Subcutaneous abdominal adipose tissue (tissue), 5 donors: ENCODE measurements around the gene ACOT9.
A peak's percentile ranks its signal among the peaks of the same experiment; 100 is the strongest.
"Not testable (repeated sequence)": the region's sequence is repeated elsewhere in the genome, so short reads cannot be mapped to it uniquely, and the experiment has no call there.

Experiments
- H3K27ac ChIP-seq: one replicate; pipeline ENCODE4 v1.7.0; 2013; ENCODE audit warnings: low read depth, mild to moderate bottlenecking, inconsistent platforms, low read length, moderate library complexity
- H3K27me3 ChIP-seq, 5 donors: one replicate each; pipeline ENCODE4 v1.7.0; 2013; ENCODE audit warnings: low read length in 5 of 5, inconsistent platforms in 1 of 5; ENCODE audit not compliant: control insufficient read depth in 5 of 5, insufficient read depth in 4 of 5
- H3K36me3 ChIP-seq, 5 donors: one replicate each; pipeline ENCODE4 v1.7.0; 2013; ENCODE audit warnings: low read length in 5 of 5; ENCODE audit not compliant: control insufficient read depth in 5 of 5, insufficient read depth in 5 of 5
- H3K4me1 ChIP-seq, 5 donors: one replicate each; pipeline ENCODE4 v1.7.0; 2013; ENCODE audit warnings: low read length in 5 of 5, mild to moderate bottlenecking in 3 of 5, moderate library complexity in 1 of 5; ENCODE audit not compliant: control insufficient read depth in 5 of 5, insufficient read depth in 5 of 5
- H3K4me3 ChIP-seq, 5 donors: one replicate each; pipeline ENCODE4 v1.7.0; 2013; ENCODE audit warnings: low read length in 5 of 5, low read depth in 1 of 5
- H3K9ac ChIP-seq, 5 donors: one replicate each; pipeline ENCODE4 v1.7.0; 2013; ENCODE audit warnings: low read length in 5 of 5, mild to moderate bottlenecking in 4 of 5, moderate library complexity in 3 of 5
- H3K9me3 ChIP-seq, 5 donors: one replicate each; pipeline ENCODE4 v1.7.0; 2013; ENCODE audit warnings: low read length in 5 of 5; ENCODE audit not compliant: control insufficient read depth in 5 of 5
- donor health status: healthy.
- donor health status: healthy.
- donor health status: healthy.
- donor health status: healthy.
- donor health status: healthy.

Gene ACOT9

DNA sequence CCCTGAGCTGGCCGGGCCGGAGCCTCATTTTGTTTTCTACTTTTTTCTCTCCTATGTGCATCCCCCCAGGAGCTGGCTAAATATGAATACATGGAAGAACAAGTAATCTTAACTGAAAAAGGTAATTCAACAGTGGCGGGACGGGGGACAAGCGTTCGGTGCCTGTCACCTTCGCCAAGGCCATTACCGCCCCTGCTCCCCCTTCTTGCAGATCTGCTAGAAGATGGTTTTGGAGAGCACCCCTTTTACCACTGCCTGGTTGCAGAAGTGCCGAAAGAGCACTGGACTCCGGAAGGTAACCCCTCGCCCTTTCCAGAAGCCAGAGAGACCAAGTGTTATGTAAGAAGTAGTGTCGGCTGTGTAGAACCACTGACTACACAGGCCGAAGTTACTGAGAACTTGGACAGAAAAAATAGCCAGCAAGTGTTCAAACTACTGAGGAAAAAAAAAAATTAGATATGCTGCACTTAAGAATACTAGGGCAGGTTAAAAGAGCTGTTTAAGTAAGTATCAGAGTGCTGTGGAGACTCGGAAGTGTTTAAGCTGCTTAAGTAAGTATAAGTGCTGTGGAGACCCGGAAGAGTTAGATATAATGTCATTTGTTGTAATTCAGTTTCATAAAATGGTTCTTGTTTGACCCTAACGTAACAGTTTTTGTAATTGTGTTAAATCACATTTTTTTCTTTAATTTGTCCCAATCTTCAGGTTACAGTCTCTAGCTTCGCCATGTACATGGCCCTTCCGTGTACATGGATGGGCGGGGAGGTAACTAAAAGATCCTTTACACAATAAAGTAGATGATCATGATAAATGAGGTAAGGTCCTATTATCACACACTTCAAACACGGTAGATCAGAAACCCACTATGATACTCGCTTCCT, 40.8 kb upstream of the ACOT9 start:
- Histone ChIP-seq H3K9ac (peak overlapping the region; percentile 68 to 93 (median 83)), H3K4me3 (peak overlapping the region; percentile 87 to 96 (median 88)), H3K4me1 (peaks cover 7 to 16% (median 11%) of the 10 kb centered on the region in 5 donors), H3K9me3 (no peaks in the 10 kb centered on the region), H3K36me3 (peaks cover 0 to 14% (median 7%) of the 10 kb centered on the region in 5 donors), H3K27me3 (peaks cover 0 to 11% (median 0%) of the 10 kb centered on the region in 5 donors), H3K27ac (peak overlapping the region; percentile 92)

DNA sequence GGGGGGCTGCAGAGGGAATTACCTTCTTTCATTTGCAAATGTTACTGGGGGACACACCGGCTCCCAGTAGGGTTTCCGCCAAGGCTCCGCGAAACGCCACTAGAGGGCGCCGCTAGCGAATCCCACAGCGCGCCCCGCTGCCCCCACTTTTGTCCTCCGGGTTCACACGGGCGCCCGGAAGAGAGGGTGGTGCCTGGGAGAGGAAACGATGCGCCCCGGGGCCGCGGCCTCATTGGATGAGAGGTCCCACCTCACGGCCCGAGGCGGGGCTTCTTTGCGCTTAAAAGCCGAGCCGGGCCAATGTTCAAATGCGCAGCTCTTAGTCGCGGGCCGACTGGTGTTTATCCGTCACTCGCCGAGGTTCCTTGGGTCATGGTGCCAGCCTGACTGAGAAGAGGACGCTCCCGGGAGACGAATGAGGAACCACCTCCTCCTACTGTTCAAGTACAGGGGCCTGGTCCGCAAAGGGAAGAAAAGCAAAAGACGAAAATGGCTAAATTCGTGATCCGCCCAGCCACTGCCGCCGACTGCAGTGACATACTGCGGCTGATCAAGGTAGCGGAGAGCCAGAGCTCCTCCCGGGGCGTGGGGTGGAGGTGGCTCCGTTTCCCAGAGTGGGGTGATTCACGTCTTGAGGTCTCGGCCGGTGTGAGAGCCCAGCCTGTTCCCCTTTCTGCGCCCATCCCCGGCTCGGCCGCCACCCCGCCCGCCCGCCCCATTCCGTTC, 40.0 kb upstream of the ACOT9 start, which contains the start of gene SAT1:
SAT1 (plus strand) TSS at position 311 of the 726 bp plus-strand sequence; CDS start at position 490, 179 bp downstream.
- Histone ChIP-seq H3K4me3 (peak within 1 kb of the TSS; percentile 87 to 96 (median 88)), H3K36me3 (peaks cover 0 to 14% (median 7%) of the 10 kb centered on the region in 5 donors), H3K27me3 (peaks cover 0 to 11% (median 0%) of the 10 kb centered on the region in 5 donors), H3K9ac (peak within 1 kb of the TSS; percentile 68 to 93 (median 86)), H3K4me1 (peaks cover 7 to 16% (median 11%) of the 10 kb centered on the region in 5 donors), H3K27ac (peak within 1 kb of the TSS; percentile 92), H3K9me3 (no peaks in the 10 kb centered on the region)

DNA sequence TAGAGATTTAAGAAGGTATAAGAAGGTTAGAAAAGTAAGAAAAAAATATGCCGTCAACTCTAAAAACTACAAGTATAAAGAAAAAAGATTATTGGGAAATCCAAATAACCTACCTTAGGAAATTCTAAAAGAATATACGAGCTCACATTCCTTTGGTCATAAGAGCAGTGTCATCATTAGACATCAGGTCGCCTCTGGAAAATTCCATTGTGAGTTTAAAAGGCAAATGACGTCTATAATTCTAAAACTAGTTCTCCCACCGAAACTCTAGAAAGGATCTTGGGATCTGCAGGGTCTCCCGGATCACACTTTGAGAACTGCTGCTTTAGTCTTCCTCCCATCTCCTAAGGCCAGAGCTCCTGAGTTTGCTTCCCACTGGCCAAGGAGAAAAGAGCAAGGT, 39.4 kb upstream of the ACOT9 start:
- peak overlapping the region in 1 of 5 donors; percentile 68 for H3K9ac ChIP-seq
- peak overlapping the region; percentile 92 for H3K27ac ChIP-seq
- H3K36me3 ChIP-seq, result peaks cover 0 to 14% (median 7%) of the 10 kb centered on the region in 5 donors
- peaks cover 7 to 16% (median 11%) of the 10 kb centered on the region in 5 donors for H3K4me1 ChIP-seq
- no peaks in the 10 kb centered on the region for H3K9me3 ChIP-seq
- peaks cover 0 to 11% (median 0%) of the 10 kb centered on the region in 5 donors for H3K27me3 ChIP-seq
- H3K4me3 ChIP-seq, result peak overlapping the region in 3 of 5 donors; percentile 33 to 88 (median 87)

DNA sequence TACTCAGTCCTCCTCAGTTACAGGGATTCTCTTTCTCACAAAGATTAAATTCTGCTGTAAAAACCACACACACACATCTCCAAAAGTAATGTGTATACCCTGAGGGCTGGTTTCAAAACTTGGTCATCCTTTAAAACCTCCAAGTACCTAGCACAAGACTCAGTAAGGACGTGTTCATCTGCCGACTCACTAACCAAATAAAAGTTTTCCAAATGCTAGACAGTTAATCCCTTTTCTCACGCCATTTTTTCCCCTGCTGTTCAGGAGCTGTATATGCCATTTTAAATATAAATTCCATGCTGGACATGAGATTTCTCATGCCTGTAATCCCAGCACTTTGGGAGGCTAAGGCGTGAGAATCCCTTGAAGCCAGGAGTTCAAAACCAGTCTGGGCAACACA, 35.9 kb upstream of the ACOT9 start:
- H3K9ac ChIP-seq, result no peak overlapping the region
- no peaks in the 10 kb centered on the region for H3K9me3 ChIP-seq
- peaks cover 0 to 11% (median 0%) of the 10 kb centered on the region in 5 donors for H3K27me3 ChIP-seq
- H3K4me3 ChIP-seq, result no peak overlapping the region
- H3K4me1 ChIP-seq, result peaks cover 0 to 12% (median under 1%) of the 10 kb centered on the region in 5 donors
- H3K27ac ChIP-seq, result no peak overlapping the region
- H3K36me3 ChIP-seq, result no peaks in the 10 kb centered on the region

DNA sequence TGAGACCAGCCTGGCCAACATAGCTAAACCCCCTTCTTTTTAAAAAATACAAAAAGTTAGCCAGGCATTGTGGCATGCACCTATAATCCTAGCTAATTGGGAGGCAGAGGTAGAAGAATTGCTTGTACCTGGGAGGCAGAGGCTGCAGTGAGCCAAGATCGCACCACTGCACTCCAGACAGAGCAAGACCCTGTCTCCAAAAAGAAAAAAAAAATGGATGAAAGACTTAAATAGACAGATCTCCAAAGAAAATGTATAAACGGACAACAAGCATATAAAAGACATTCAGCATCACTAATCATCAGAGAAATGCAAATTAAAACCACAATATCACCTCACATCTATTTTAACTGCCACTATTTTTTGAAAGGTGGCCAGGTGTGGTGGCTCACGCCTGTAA, 33.3 kb upstream of the ACOT9 start:
- no peaks in the 10 kb centered on the region for H3K36me3 ChIP-seq
- H3K27me3 ChIP-seq, result peaks cover 0 to 2% (median 0%) of the 10 kb centered on the region in 5 donors
- no peak overlapping the region for H3K9ac ChIP-seq
- H3K27ac ChIP-seq, result no peak overlapping the region
- peaks cover 0 to 6% (median 3%) of the 10 kb centered on the region in 5 donors for H3K4me1 ChIP-seq
- no peak overlapping the region for H3K4me3 ChIP-seq
- no peaks in the 10 kb centered on the region for H3K9me3 ChIP-seq

DNA sequence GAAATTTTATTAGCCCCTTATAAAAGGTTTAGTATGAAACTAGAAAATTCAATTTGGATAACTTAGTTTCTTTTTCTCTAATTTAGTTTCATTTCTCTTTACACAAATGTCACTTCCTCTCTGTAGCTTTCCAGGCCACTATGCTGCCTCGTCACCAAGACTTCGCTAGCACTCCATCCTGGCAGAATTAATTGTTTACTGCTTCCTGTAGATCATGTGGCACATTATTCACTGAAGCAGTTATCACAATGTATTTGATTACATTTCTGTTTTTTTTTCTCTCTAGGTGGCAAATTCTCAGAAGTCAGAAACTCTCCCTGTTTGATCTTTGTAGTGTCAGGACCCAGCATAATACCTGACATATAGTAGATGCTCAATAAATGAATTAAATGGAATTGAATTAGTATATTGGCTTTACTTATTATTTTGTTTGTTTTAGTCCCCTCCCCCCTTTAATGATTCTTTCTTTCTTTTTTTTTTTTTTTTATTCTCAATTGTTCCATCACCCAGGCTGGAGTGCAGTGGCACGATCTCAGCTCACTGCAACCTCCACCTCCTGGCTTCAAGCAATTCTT, 30.6 kb upstream of the ACOT9 start:
- Histone ChIP-seq H3K27ac (no peak overlapping the region), H3K36me3 (no peaks in the 10 kb centered on the region), H3K9me3 (no peaks in the 10 kb centered on the region), H3K4me3 (no peak overlapping the region), H3K4me1 (peaks cover 0 to 6% (median 0%) of the 10 kb centered on the region in 5 donors), H3K27me3 (no peaks in the 10 kb centered on the region), H3K9ac (no peak overlapping the region)

DNA sequence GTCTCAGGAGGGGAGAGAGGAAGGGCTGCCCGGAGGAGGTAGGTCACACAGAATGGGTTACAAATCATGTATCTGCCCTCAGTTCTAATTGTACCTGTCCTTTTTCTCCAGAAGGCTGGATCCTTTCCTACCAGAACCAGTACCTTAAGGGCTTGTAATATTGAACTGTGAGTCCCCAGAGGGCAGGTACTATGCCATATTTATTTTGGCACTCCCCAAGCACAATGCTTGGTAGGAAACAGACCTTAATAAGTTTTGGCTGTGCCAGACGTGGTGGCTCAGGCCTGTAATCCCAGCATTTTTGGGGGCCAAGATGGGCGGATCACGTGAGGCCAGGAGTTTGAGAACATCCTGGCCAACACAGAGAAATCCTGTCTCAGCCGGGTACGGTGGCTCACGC, 28.0 kb upstream of the ACOT9 start:
- not testable (repeated sequence) for H3K4me1 ChIP-seq, H3K4me3 ChIP-seq, H3K27me3 ChIP-seq, H3K9ac ChIP-seq, H3K36me3 ChIP-seq, H3K9me3 ChIP-seq, H3K27ac ChIP-seq

DNA sequence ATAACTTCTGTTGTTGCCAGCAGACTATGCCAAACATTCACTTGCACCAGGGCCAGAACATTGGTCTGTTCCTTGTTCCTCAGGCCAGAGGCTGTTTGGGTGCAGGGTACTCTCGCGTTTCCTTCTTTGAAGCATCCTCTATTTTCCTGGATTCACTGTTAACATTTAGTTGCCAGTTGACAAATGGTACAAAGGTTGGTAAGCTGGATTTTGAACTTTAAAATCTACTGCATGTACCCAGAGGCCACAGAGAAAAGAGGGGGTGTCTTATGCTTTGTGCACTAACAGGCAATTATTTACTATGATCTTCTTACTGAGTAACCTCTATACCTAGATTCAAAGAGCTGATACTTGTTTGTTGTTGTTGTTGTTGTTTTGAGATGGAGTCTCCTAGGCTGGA, 27.1 kb upstream of the ACOT9 start:
- Histone ChIP-seq H3K36me3 (no peaks in the 10 kb centered on the region), H3K4me3 (no peak overlapping the region), H3K9me3 (no peaks in the 10 kb centered on the region), H3K27ac (no peak overlapping the region), H3K27me3 (peaks cover 0 to 6% (median 0%) of the 10 kb centered on the region in 5 donors), H3K4me1 (peaks cover 0 to 6% (median 0%) of the 10 kb centered on the region in 5 donors), H3K9ac (no peak overlapping the region)

DNA sequence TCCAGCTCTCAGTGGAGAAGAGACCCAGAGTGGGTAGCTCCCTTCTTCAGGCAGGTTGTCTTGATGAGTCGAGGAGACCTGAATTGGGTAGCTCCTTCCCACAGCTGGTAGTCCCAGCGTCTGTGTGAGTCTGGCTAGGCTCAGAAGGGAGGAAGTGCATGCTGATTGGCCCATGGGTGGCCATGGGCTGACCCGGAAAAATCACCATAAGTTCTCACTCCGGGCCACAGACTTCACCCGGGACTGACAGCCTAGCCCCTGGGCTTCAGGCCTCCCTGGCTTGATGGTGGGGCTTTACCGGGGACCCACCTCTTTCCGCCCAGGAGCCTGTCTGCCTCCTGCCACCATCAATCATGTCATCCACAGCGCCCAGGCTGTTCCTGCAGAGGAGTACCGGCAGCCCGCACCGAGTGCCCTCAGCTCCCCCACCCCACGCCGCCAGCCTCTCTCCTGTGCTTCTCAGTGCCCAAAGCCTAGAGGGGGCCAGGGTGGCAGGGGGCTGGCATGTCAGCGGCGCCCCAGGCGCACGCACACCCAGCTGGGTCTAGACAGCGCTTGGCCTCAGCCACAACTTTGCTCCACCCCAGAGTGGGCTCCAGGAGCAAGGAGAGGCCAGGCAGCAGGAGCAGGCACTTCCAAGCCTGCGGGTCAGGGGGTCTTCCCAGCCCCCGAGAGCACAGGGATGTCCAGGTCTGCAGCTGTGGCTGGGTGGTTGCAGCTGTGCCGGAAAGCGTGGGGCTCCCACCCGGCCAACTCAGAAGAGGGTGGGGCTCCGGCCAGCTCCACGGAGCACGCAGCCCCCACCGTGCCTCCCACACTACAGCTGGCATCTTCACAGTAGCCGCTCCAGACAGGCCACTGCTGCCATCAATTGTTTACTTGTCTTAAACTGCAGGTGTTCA, 23.8 kb upstream of the ACOT9 start:
- Histone ChIP-seq H3K27ac (no peak overlapping the region), H3K9ac (peak overlapping the region in 1 of 5 donors; percentile 13)

More for the DNA sequence above, 23.8 kb upstream of the ACOT9 start:
- H3K4me1 ChIP-seq, result no peaks in the 10 kb centered on the region
- no peaks in the 10 kb centered on the region for H3K36me3 ChIP-seq
- peak overlapping the region in 3 of 5 donors; percentile 25 to 39 (median 35) for H3K4me3 ChIP-seq
- H3K27me3 ChIP-seq, result peaks cover 0 to 6% (median 0%) of the 10 kb centered on the region in 5 donors
- H3K9me3 ChIP-seq, result no peaks in the 10 kb centered on the region
